Sigmoid colon (tissue), 7 donors: ENCODE data around the gene FLG. TPM values are rescaled to one million over a fixed set of nuclear protein-coding genes. Genes with fewer than 3 reads are reported as not detected.
"Not testable (repeated sequence)": the region's sequence is repeated elsewhere in the genome, so short reads cannot be mapped to it uniquely, and the experiment has no call there.

Experiments
- DNase-seq: peaks from one replicate; pipeline ENCODE4 v3.0.0-alpha.2; 2019
- H3K27ac ChIP-seq, 4 donors: fragments of 200-600 bp; sonication (generic); one replicate each; pipeline ENCODE4 v1.5.1; 2016 to 2019; ENCODE audit warnings: mild to moderate bottlenecking in 1 of 4
- H3K27me3 ChIP-seq, 3 donors: fragments of 200-600 bp; sonication (generic); one replicate each; pipeline ENCODE4 v1.5.1; 2019; ENCODE audit warnings: mild to moderate bottlenecking in 1 of 3
- H3K36me3 ChIP-seq, 4 donors: fragments of 200-600 bp; sonication (generic); one replicate each; pipeline ENCODE4 v1.5.1; 2016 to 2019
- H3K4me1 ChIP-seq, 4 donors: fragments of 200-600 bp; sonication (generic); one replicate each; pipeline ENCODE4 v1.5.1; 2017 to 2019
- H3K4me3 ChIP-seq, 4 donors: fragments of 200-600 bp; sonication (generic); one replicate each; pipeline ENCODE4 v1.5.1; 2017 to 2019; ENCODE audit warnings: mild to moderate bottlenecking in 2 of 4, moderate library complexity in 1 of 4
- H3K9me3 ChIP-seq, 4 donors: fragments of 200-600 bp in 3 of 4; sonication (generic) in 3 of 4; one replicate each; pipeline versions ENCODE4 v1.5.1 to v1.6.1; 2013 to 2019
- CTCF ChIP-seq, 4 experiments: fragments of 450-650 bp in 3 of 4; fragments of 200-600 bp in 1 of 4; IDR thresholded peaks; one replicate each; pipeline ENCODE4 v1.5.1; 2016 to 2019; ENCODE audit warnings: antibody characterized with exemption in 4 of 4, mild to moderate bottlenecking in 3 of 4, moderate library complexity in 2 of 4
- EP300 ChIP-seq, 4 donors: sonication (generic); formaldehyde crosslinking; IDR thresholded peaks; one replicate each; pipeline ENCODE4 v1.6.1; 2017; ENCODE audit warnings: antibody characterized with exemption in 4 of 4
- POLR2A ChIP-seq, 2 donors: fragments of 450-650 bp; IDR thresholded peaks; one replicate each; pipeline ENCODE4 v1.6.1; 2016; ENCODE audit warnings: antibody characterized with exemption in 2 of 2, mild to moderate bottlenecking in 2 of 2, moderate library complexity in 2 of 2
- POLR2AphosphoS5 ChIP-seq, 4 donors: sonication (generic); formaldehyde crosslinking; IDR thresholded peaks; one replicate each; pipeline ENCODE4 v1.6.1; 2017; ENCODE audit warnings: antibody characterized with exemption in 4 of 4
- whole genome bisulfite sequencing, 2 donors: extraction: QIAGEN DNeasy Blood & Tissue Kit; methylation state at CpG; one replicate each; pipeline ENCODE4 v1.1.7; 2013; 5-methylcytosine and 5-hydroxymethylcytosine counted together
- intact Hi-C: fragments of 100-400 bp; cut with DNase I; formaldehyde crosslinking; loops from one replicate; pipeline ENCODE4 v1.15.1; 2023
- polyA plus RNA-seq, 3 donors: library from polyadenylated mRNA; stranded (reverse); fragments of 200-250 nt; gene quantifications; one replicate each; pipeline ENCODE4 v1.2.3, GENCODE V29; 2013
- total RNA-seq, 4 donors: library from RNA; depleted of rRNA; stranded (reverse); fragments of >200 nt; gene quantifications; one replicate each; pipeline ENCODE4 v1.1.0, GENCODE V29; 2016
- donor health status: healthy with polysubstance abuse.
- donor health status: Bipolar disorder and iron deficiency.
- donor health status: healthy.

Gene FLG
- total and polyA plus RNA-seq, 7 donors, result under 0.01 to 0.01 TPM; not detected in 5

GRCh38 chr1:152344438-152344837, 19.4 kb upstream of the FLG start:
- Histone ChIP-seq H3K9me3 (no peaks in the 10 kb centered on the region), H3K27ac (no peak overlapping the region), H3K4me3 (no peak overlapping the region), H3K27me3 (no peaks in the 10 kb centered on the region), H3K4me1 (no peaks in the 10 kb centered on the region), H3K36me3 (no peaks in the 10 kb centered on the region)
- DNase-seq, result no peak
- intact Hi-C loops, result loop anchor here (10.0 kb wide), 1 partner anchor 150 kb away; no protein-coding TSS in a partner anchor
- TF ChIP-seq POLR2A (IDR thresholded peaks at IDR 0.05), result no peak

DNA sequence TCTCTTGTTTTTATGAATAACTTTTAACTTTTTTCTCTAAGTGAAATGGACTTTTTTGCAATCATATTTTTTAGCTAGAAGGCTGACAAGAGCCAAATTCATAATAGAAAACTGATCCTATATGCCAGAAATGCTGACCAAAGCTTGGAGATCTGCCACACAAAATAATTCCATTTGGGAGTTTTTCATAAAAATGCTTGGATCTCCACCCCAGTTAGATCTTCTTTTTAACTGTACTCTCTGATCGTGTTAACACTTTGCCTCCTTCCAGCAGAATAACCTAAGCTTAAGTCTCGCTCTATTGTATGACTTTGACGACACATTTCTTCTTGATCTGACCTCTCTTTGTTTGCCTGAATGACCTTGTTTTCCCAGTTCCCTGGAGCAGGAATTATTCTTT, 18.0 kb upstream of the FLG start:
- no peaks in the 10 kb centered on the region for H3K9me3 ChIP-seq
- H3K27me3 ChIP-seq, result no peaks in the 10 kb centered on the region
- WGBS, 2 donors, result 66 to 85% methylated on average over 3 of the region's 3 CpGs
- intact Hi-C loops, result loop anchor here (10.0 kb wide), 1 partner anchor 148 kb away; no protein-coding TSS in a partner anchor
- no peak for DNase-seq
- H3K27ac ChIP-seq, result no peak overlapping the region
- TF ChIP-seq POLR2AphosphoS5 (IDR thresholded peaks at IDR 0.05), result no peak
- no peaks in the 10 kb centered on the region for H3K4me1 ChIP-seq
- H3K4me3 ChIP-seq, result no peak overlapping the region
- H3K36me3 ChIP-seq, result no peaks in the 10 kb centered on the region

GRCh38 chr1:152335399-152335798, 10.4 kb upstream of the FLG start:
- TF ChIP-seq POLR2A (IDR thresholded peaks at IDR 0.05), result no peak
- TF ChIP-seq CTCF (IDR thresholded peaks at IDR 0.05), result no peak
- TF ChIP-seq EP300 (IDR thresholded peaks at IDR 0.05), result no peak
- TF ChIP-seq POLR2AphosphoS5 (IDR thresholded peaks at IDR 0.05), result no peak
- intact Hi-C loops, result no loop called here
- Histone ChIP-seq H3K36me3 (no peaks in the 10 kb centered on the region), H3K27ac (no peak overlapping the region), H3K27me3 (no peaks in the 10 kb centered on the region), H3K4me1 (no peaks in the 10 kb centered on the region), H3K4me3 (no peak overlapping the region), H3K9me3 (no peaks in the 10 kb centered on the region)
- WGBS, 2 donors, result 53 to 76% methylated on average over 7 of the region's 7 CpGs
- DNase-seq, result no peak

GRCh38 chr1:152328801-152329391, 3.9 kb upstream of the FLG start:
- no peak for DNase-seq
- Histone ChIP-seq H3K4me1 (no peaks in the 10 kb centered on the region), H3K36me3 (no peaks in the 10 kb centered on the region), H3K9me3 (no peaks in the 10 kb centered on the region), H3K27me3 (no peaks in the 10 kb centered on the region), H3K4me3 (no peak overlapping the region), H3K27ac (no peak overlapping the region)
- intact Hi-C loops, result no loop called here
- no peak for TF ChIP-seq CTCF (IDR thresholded peaks at IDR 0.05)
- WGBS, 2 donors, result 85 to 89% methylated on average over 1 of the region's 1 CpG

GRCh38 chr1:152313970-152314369, 11.1 kb downstream of the FLG start:
- TF ChIP-seq CTCF (IDR thresholded peaks at IDR 0.05) (no peak), EP300 (IDR thresholded peaks at IDR 0.05) (no peak)
- WGBS, 2 donors, result 83 to 95% methylated on average over 1 of the region's 1 CpG
- intact Hi-C loops, result no loop called here
- Histone ChIP-seq H3K4me1 (no peaks in the 10 kb centered on the region), H3K4me3 (no peak overlapping the region), H3K27ac (no peak overlapping the region), H3K9me3 (peaks cover 0 to 2% (median 0%) of the 10 kb centered on the region in 4 donors), H3K36me3 (peaks cover 0 to 5% (median 0%) of the 10 kb centered on the region in 4 donors), H3K27me3 (no peaks in the 10 kb centered on the region)
- DNase-seq, result no peak

DNA sequence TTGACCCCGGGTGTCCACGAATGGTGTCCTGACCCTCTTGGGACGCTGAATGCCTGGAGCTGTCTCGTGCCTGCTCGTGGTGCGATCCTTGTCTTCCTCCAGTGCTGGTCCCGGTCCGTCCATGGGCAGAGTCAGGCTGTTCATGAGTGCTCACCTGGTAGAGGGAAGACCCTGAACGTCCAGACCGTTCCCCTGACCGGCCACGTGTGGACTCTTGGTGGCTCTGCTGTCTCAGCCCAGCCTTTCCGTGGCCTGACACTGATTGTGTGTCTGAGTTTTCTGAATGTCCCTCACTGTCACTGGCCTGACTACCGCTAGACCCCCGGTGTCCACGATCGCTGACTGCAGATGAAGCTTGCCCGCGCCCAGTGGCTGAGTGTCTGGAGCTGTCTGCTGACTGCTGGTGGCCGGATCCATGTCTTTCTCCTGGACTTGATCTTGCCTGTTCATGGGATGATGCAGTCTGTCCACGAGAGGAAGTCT, 11.7 kb downstream of the FLG start:
- H3K36me3 ChIP-seq, result peaks cover 0 to 5% (median 0%) of the 10 kb centered on the region in 4 donors
- H3K27me3 ChIP-seq, result no peaks in the 10 kb centered on the region
- intact Hi-C loops, result no loop called here
- H3K4me3 ChIP-seq, result no peak overlapping the region
- H3K9me3 ChIP-seq, result peaks cover 0 to 2% (median 0%) of the 10 kb centered on the region in 4 donors
- DNase-seq, result peak; percentile 48
- no peaks in the 10 kb centered on the region for H3K4me1 ChIP-seq
- TF ChIP-seq POLR2A (IDR thresholded peaks at IDR 0.05), result no peak
- no peak for TF ChIP-seq CTCF (IDR thresholded peaks at IDR 0.05)
- WGBS, 2 donors, result 93 to 95% methylated on average over 21 of the region's 21 CpGs
- H3K27ac ChIP-seq, result no peak overlapping the region

DNA sequence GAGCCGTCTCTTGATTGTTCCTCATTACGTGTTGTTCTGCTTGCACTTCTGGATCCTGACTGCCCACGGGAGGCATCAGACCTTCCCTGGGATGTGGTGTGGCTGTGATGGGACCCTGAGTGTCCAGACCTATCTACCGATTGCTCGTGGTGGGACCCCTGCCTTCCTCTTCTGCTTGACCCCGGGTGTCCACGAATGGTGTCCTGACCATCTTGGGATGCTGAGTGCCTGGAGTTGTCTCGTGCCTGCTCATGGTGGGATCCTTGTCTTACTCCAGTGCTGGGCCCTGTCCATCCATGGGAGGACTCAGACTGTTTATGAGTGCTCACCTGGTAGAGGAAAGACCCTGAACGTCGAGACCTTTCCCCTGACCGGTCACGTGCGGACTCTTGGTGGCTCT, 12.9 kb downstream of the FLG start:
- H3K4me1 ChIP-seq, intact Hi-C loops, DNase-seq, H3K27ac ChIP-seq, H3K27me3 ChIP-seq, H3K9me3 ChIP-seq, H3K4me3 ChIP-seq, H3K36me3 ChIP-seq: not testable (repeated sequence)
- WGBS, 2 donors, result 92 to 94% methylated on average over 13 of the region's 13 CpGs
